PC-9 (cell line): Measurements from ENCODE around the gene MAP4K3.

ENCODE experiments used
- CTCF ChIP-seq: fragments of 200-600 bp; sonication (generic); conservative IDR thresholded peaks from 2 replicates; pipeline ENCODE4 v1.6.1; 2017; ENCODE audit warnings: mixed run types, antibody characterized with exemption, mild to moderate bottlenecking, moderate library complexity
- EZH2 ChIP-seq: fragments of 200-600 bp; sonication (generic); IDR thresholded peaks from 2 replicates; pipeline ENCODE4 v1.8.0; 2017; ENCODE audit warnings: antibody characterized with exemption, low read depth

GRCh38 chr2:39362595-39362994, 74.5 kb downstream of the MAP4K3 start:
- TF ChIP-seq CTCF (no peak), EZH2 (no peak)
